Keratinocyte (primary cell): Measurements from ENCODE around the gene EEF1AKMT1.

Experiments
- EZH2 ChIP-seq: IDR thresholded peaks from one replicate; pipeline ENCODE4 v1.6.1; 2012; ENCODE audit warnings: inconsistent platforms, mild to moderate bottlenecking, low read length, moderate library complexity
- TF ChIP-seq, protein P1 (sequence below), 3 experiments: IDR thresholded peaks in 1 of 3; conservative IDR thresholded peaks in 1 of 3; optimal IDR thresholded peaks in 1 of 3; 2 replicates in 2 of 3; 3 replicates in 1 of 3; pipeline versions ENCODE3 to v1.5.1; 2011; ENCODE audit warnings: low read length in 3 of 3, mild to moderate bottlenecking in 3 of 3, moderate library complexity in 2 of 3, control low read depth in 1 of 3, inconsistent platforms in 1 of 3; ENCODE audit not compliant: insufficient read depth in 2 of 3; ENCODE audit errors: extremely low read depth in 1 of 3

DNA sequence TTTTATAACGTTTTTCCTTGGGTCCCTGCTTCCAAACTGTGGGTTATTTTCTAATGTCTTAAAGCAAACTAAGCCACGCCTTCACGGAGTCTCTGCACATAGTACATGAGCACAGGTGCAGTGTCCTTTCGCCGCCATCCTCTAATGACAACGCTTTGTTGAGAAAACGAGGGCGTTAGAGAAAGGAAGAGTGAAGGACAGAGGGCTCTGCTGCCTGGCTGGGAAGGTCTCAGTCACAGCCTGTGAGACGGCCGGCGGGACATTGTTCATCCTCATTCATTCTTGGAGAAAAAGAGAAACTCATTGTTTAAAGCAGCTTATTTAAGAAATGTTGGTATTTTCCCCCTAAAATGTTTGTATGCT is 60.8 kb downstream of the EEF1AKMT1 start:
- TF ChIP-seq, protein P1, sequence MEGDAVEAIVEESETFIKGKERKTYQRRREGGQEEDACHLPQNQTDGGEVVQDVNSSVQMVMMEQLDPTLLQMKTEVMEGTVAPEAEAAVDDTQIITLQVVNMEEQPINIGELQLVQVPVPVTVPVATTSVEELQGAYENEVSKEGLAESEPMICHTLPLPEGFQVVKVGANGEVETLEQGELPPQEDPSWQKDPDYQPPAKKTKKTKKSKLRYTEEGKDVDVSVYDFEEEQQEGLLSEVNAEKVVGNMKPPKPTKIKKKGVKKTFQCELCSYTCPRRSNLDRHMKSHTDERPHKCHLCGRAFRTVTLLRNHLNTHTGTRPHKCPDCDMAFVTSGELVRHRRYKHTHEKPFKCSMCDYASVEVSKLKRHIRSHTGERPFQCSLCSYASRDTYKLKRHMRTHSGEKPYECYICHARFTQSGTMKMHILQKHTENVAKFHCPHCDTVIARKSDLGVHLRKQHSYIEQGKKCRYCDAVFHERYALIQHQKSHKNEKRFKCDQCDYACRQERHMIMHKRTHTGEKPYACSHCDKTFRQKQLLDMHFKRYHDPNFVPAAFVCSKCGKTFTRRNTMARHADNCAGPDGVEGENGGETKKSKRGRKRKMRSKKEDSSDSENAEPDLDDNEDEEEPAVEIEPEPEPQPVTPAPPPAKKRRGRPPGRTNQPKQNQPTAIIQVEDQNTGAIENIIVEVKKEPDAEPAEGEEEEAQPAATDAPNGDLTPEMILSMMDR (optimal IDR thresholded peaks at IDR 0.05 in 1 of 3, IDR thresholded peaks at IDR 0.05 in 1 of 3, conservative IDR thresholded peaks at IDR 0.05 in 1 of 3; ENCODE audit: extremely low read depth in 1 of 3, insufficient read depth in 2 of 3, low read length in 3 of 3): no peak
- TF ChIP-seq EZH2: no peak
